ENCODE data around the gene PWWP2B.
"Not testable (repeated sequence)": the region's sequence is repeated elsewhere in the genome, so short reads cannot be mapped to it uniquely, and the experiment has no call there.

Gene PWWP2B

GRCh38 chr10:132428486-132428995 is 31.5 kb downstream of the PWWP2B start:
- no peaks in the 10 kb centered on the region for H3K4me1 ChIP-seq (ENCODE audit: control insufficient read depth, insufficient read depth, low read length)
- H3K4me2 ChIP-seq (ENCODE audit: low read length) = no peak overlapping the region
- H3K27me3 ChIP-seq (ENCODE audit: control insufficient read depth, insufficient read depth, low read length) = no peaks in the 10 kb centered on the region

GRCh38 chr10:132429281-132430230 is 32.6 kb downstream of the PWWP2B start:
- H3K9me3 ChIP-seq (replicated peaks; ENCODE audit: low read length) = no peaks in the 10 kb centered on the region
- H3K9ac ChIP-seq (ENCODE audit: low read depth, low read length) = no peak overlapping the region
- no peaks in the 10 kb centered on the region for H3K4me1 ChIP-seq (ENCODE audit: control insufficient read depth, insufficient read depth, low read length)
- no peak overlapping the region for H3K4me3 ChIP-seq (ENCODE audit: low read length)
- H3K27me3 ChIP-seq (ENCODE audit: control insufficient read depth, insufficient read depth, low read length) = no peaks in the 10 kb centered on the region
- no peaks in the 10 kb centered on the region for H3K36me3 ChIP-seq (ENCODE audit: insufficient read depth, low read length)
- H3K4me2 ChIP-seq (ENCODE audit: low read length) = no peak overlapping the region

More at GRCh38 chr10:132428486-132428995, 31.5 kb downstream of the PWWP2B start:
- Histone ChIP-seq H3K4me3 (ENCODE audit: low read length) (no peak overlapping the region), H3K9me3 (replicated peaks; ENCODE audit: low read length) (no peaks in the 10 kb centered on the region), H3K9ac (ENCODE audit: low read depth, low read length) (no peak overlapping the region), H3K36me3 (ENCODE audit: insufficient read depth, low read length) (no peaks in the 10 kb centered on the region)

GRCh38 chr10:132430231-132430743 is 33.3 kb downstream of the PWWP2B start:
- Histone ChIP-seq H3K9me3 (replicated peaks; ENCODE audit: low read length) (no peaks in the 10 kb centered on the region), H3K4me2 (ENCODE audit: low read length) (no peak overlapping the region), H3K9ac (ENCODE audit: low read depth, low read length) (no peak overlapping the region), H3K4me1 (ENCODE audit: control insufficient read depth, insufficient read depth, low read length) (no peaks in the 10 kb centered on the region), H3K4me3 (ENCODE audit: low read length) (no peak overlapping the region), H3K27me3 (ENCODE audit: control insufficient read depth, insufficient read depth, low read length) (no peaks in the 10 kb centered on the region), H3K36me3 (ENCODE audit: insufficient read depth, low read length) (no peaks in the 10 kb centered on the region)

- no peaks in the 10 kb centered on the region for H3K9me3 ChIP-seq (replicated peaks; ENCODE audit: low read length)
- no peaks in the 10 kb centered on the region for H3K36me3 ChIP-seq (ENCODE audit: insufficient read depth, low read length)
- H3K9ac ChIP-seq (ENCODE audit: low read depth, low read length) = no peak overlapping the region
These were observed 33.9 kb downstream of the PWWP2B start for GRCh38 chr10:132430861-132431271.

GRCh38 chr10:132431537-132432175 is 34.7 kb downstream of the PWWP2B start:
- no peaks in the 10 kb centered on the region for H3K4me1 ChIP-seq (ENCODE audit: control insufficient read depth, insufficient read depth, low read length)
- H3K9ac ChIP-seq (ENCODE audit: low read depth, low read length) = no peak overlapping the region
- H3K27me3 ChIP-seq (ENCODE audit: control insufficient read depth, insufficient read depth, low read length) = no peaks in the 10 kb centered on the region
- H3K9me3 ChIP-seq (replicated peaks; ENCODE audit: low read length) = no peaks in the 10 kb centered on the region
- no peaks in the 10 kb centered on the region for H3K36me3 ChIP-seq (ENCODE audit: insufficient read depth, low read length)
- no peak overlapping the region for H3K4me3 ChIP-seq (ENCODE audit: low read length)
- no peak overlapping the region for H3K4me2 ChIP-seq (ENCODE audit: low read length)

More at GRCh38 chr10:132430861-132431271, 33.9 kb downstream of the PWWP2B start:
- Histone ChIP-seq H3K27me3 (ENCODE audit: control insufficient read depth, insufficient read depth, low read length) (no peaks in the 10 kb centered on the region), H3K4me3 (ENCODE audit: low read length) (no peak overlapping the region), H3K4me2 (ENCODE audit: low read length) (no peak overlapping the region), H3K4me1 (ENCODE audit: control insufficient read depth, insufficient read depth, low read length) (no peaks in the 10 kb centered on the region)

GRCh38 chr10:132432176-132432540 is 35.2 kb downstream of the PWWP2B start:
- H3K9me3 ChIP-seq (replicated peaks; ENCODE audit: low read length) = no peaks in the 10 kb centered on the region
- no peak overlapping the region for H3K9ac ChIP-seq (ENCODE audit: low read depth, low read length)
- H3K4me3 ChIP-seq (ENCODE audit: low read length) = no peak overlapping the region
- no peaks in the 10 kb centered on the region for H3K4me1 ChIP-seq (ENCODE audit: control insufficient read depth, insufficient read depth, low read length)
- no peaks in the 10 kb centered on the region for H3K36me3 ChIP-seq (ENCODE audit: insufficient read depth, low read length)
- no peak overlapping the region for H3K4me2 ChIP-seq (ENCODE audit: low read length)
- no peaks in the 10 kb centered on the region for H3K27me3 ChIP-seq (ENCODE audit: control insufficient read depth, insufficient read depth, low read length)

GRCh38 chr10:132433671-132434340 is 36.8 kb downstream of the PWWP2B start:
- Histone ChIP-seq H3K27me3 (ENCODE audit: control insufficient read depth, insufficient read depth, low read length) (no peaks in the 10 kb centered on the region), H3K4me2 (ENCODE audit: low read length) (no peak overlapping the region), H3K4me3 (ENCODE audit: low read length) (no peak overlapping the region), H3K9ac (ENCODE audit: low read depth, low read length) (no peak overlapping the region), H3K9me3 (replicated peaks; ENCODE audit: low read length) (no peaks in the 10 kb centered on the region), H3K4me1 (ENCODE audit: control insufficient read depth, insufficient read depth, low read length) (no peaks in the 10 kb centered on the region), H3K36me3 (ENCODE audit: insufficient read depth, low read length) (no peaks in the 10 kb centered on the region)

- no peaks in the 10 kb centered on the region for H3K4me1 ChIP-seq (ENCODE audit: control insufficient read depth, insufficient read depth, low read length)
- no peak overlapping the region for H3K4me2 ChIP-seq (ENCODE audit: low read length)
- H3K4me3 ChIP-seq (ENCODE audit: low read length) = no peak overlapping the region
- H3K36me3 ChIP-seq (ENCODE audit: insufficient read depth, low read length) = no peaks in the 10 kb centered on the region
- H3K9ac ChIP-seq (ENCODE audit: low read depth, low read length) = no peak overlapping the region
- H3K27me3 ChIP-seq (ENCODE audit: control insufficient read depth, insufficient read depth, low read length) = no peaks in the 10 kb centered on the region
- no peaks in the 10 kb centered on the region for H3K9me3 ChIP-seq (replicated peaks; ENCODE audit: low read length)
These were observed 37.5 kb downstream of the PWWP2B start for GRCh38 chr10:132434405-132435005.

- not testable (repeated sequence) for H3K4me3 ChIP-seq (ENCODE audit: low read length); H3K9me3 ChIP-seq (replicated peaks; ENCODE audit: low read length); H3K36me3 ChIP-seq (ENCODE audit: insufficient read depth, low read length); H3K27me3 ChIP-seq (ENCODE audit: control insufficient read depth, insufficient read depth, low read length); H3K4me2 ChIP-seq (ENCODE audit: low read length); H3K9ac ChIP-seq (ENCODE audit: low read depth, low read length); H3K4me1 ChIP-seq (ENCODE audit: control insufficient read depth, insufficient read depth, low read length)
These were observed 38.3 kb downstream of the PWWP2B start for GRCh38 chr10:132435320-132435719.

GRCh38 chr10:132436096-132436495 is 39.1 kb downstream of the PWWP2B start:
- H3K4me1 ChIP-seq (ENCODE audit: control insufficient read depth, insufficient read depth, low read length); H3K27me3 ChIP-seq (ENCODE audit: control insufficient read depth, insufficient read depth, low read length); H3K9me3 ChIP-seq (replicated peaks; ENCODE audit: low read length); H3K4me2 ChIP-seq (ENCODE audit: low read length); H3K4me3 ChIP-seq (ENCODE audit: low read length); H3K9ac ChIP-seq (ENCODE audit: low read depth, low read length); H3K36me3 ChIP-seq (ENCODE audit: insufficient read depth, low read length): not testable (repeated sequence)
